ENCODE data around the gene CKAP4.

DNA sequence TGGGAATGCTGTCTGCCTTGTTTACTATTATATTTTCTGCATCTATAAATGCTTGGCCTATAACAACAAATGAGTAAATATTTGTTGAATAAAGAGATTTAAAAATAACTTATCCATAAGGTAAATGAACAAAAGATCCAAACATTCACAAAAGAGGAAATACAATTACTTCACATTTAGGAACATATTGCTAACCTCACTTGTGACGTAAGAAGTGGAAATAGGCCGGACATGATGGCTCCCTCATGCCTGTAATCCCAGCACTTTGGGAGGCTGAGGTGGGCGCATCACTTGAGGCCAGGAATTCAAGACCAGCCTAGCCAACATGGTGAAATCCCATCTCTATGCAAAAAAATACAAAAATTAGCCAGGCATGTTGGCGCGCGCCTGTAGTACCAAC, 25.7 kb upstream of the CKAP4 start:
- no peak for TF ChIP-seq EZH2phosphoT487 (IDR thresholded peaks at IDR 0.05; ENCODE audit: borderline replicate concordance, low read length)
- TF ChIP-seq, protein P1, sequence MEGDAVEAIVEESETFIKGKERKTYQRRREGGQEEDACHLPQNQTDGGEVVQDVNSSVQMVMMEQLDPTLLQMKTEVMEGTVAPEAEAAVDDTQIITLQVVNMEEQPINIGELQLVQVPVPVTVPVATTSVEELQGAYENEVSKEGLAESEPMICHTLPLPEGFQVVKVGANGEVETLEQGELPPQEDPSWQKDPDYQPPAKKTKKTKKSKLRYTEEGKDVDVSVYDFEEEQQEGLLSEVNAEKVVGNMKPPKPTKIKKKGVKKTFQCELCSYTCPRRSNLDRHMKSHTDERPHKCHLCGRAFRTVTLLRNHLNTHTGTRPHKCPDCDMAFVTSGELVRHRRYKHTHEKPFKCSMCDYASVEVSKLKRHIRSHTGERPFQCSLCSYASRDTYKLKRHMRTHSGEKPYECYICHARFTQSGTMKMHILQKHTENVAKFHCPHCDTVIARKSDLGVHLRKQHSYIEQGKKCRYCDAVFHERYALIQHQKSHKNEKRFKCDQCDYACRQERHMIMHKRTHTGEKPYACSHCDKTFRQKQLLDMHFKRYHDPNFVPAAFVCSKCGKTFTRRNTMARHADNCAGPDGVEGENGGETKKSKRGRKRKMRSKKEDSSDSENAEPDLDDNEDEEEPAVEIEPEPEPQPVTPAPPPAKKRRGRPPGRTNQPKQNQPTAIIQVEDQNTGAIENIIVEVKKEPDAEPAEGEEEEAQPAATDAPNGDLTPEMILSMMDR (IDR thresholded peaks at IDR 0.05; ENCODE audit: low read depth, low read length, poor library complexity, severe bottlenecking): no peak

All from DOHH2 (cell line).